Activated T-cell treated with anti-CD3 and anti-CD28 coated beads, Interleukin-2, amount 50 U/mL, for 72 hours (primary cell): ENCODE data around the gene AP1S1. TPM values are rescaled to one million over a fixed set of nuclear protein-coding genes. Genes with fewer than 3 reads are reported as not detected.
A peak's percentile ranks its signal among the peaks of the same experiment; 100 is the strongest.
"Not testable (repeated sequence)": the region's sequence is repeated elsewhere in the genome, so short reads cannot be mapped to it uniquely, and the experiment has no call there.

Source experiments
- ATAC-seq, 2 donors: fragments of 150-1000 bp; cut with Tn5 transposase; replicated peaks in 1 of 2; 2 replicates each; pipeline ENCODE4 v1.10.0; 2021; ENCODE audit warnings: moderate library complexity in 2 of 2, mild to moderate bottlenecking in 1 of 2
- DNase-seq, 2 donors: peaks; one replicate each; pipeline ENCODE4 v3.0.0; 2021 to 2022; ENCODE audit warnings: mixed read lengths in 1 of 2
- H3K27ac Mint-ChIP-seq: one replicate; pipeline ENCODE4 v1.8.0; 2022; ENCODE audit warnings: mild to moderate bottlenecking, moderate library complexity, mixed read lengths
- H3K27me3 Mint-ChIP-seq: one replicate; pipeline ENCODE4 v1.8.0; 2022; ENCODE audit warnings: low read depth, mixed read lengths
- H3K36me3 Mint-ChIP-seq, 2 donors: one replicate each; pipeline ENCODE4 v1.8.0; 2022; ENCODE audit warnings: mixed read lengths in 2 of 2, mild to moderate bottlenecking in 1 of 2; ENCODE audit not compliant: insufficient read depth in 2 of 2
- H3K4me1 Mint-ChIP-seq: one replicate; pipeline ENCODE4 v1.8.0; 2022; ENCODE audit warnings: low read depth, mixed read lengths
- H3K4me3 Mint-ChIP-seq, 2 donors: one replicate each; pipeline ENCODE4 v1.8.0; 2022; ENCODE audit warnings: mild to moderate bottlenecking in 2 of 2, mixed read lengths in 2 of 2, moderate library complexity in 2 of 2
- H3K9me3 Mint-ChIP-seq, 2 donors: one replicate each; pipeline ENCODE4 v1.8.0; 2022; ENCODE audit warnings: mixed read lengths in 2 of 2
- total RNA-seq, 2 donors: library from RNA; stranded (reverse); gene quantifications; one replicate each; pipeline ENCODE4 v1.2.3, GENCODE V29; 2022

The AP1S1 gene
- total RNA-seq: 10 to 100 TPM; 23.4 to 28.4 TPM

DNA sequence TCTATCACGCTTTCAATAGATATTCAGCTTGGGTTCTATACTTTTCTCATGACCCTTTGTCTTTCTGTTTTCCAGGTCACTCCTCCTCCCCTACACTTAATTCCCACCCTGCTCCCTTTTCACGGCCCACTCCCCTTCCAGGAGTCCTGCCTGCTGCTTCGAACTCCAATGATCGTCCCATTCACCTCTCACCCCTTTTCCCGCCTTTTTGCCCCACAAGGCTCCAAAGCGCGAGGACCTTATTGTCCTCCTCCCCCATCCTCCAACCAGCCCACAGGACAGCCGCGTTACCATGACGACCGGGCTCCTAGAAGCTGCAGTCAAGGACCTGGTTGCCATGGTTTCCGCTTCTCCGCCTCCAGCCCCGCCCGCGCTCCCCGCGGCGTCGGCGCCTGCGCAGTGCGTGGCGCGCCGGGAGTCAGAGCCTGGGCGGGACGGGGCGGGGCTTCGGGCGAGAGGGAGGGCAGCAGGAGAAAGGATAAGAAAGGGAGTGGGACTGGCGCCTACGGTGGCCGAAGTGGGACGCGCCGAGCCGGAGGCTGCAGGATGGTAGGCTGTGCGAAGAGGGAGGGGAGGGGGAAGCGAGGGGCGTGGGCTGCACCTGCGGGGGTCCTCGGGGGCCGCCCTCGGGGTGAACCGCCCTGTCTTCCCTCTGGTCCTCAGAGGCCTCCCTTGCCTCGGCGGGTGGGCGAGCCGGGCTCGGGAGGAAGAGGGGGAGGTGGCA lies at the start of gene AP1S1:
AP1S1 (plus strand) TSS at position 508 of the 724 bp plus-strand sequence; CDS start at position 547, 39 bp downstream.
- Mint-ChIP-seq H3K27ac (peak within 1 kb of the TSS; percentile 39), H3K9me3 (no peaks in the 10 kb centered on the region), H3K36me3 (no peaks in the 10 kb centered on the region), H3K4me1 (peaks cover 19% of the 10 kb centered on the region), H3K4me3 (peak within 1 kb of the TSS; percentile 72 to 79), H3K27me3 (peaks cover 8% of the 10 kb centered on the region)
- DNase-seq: peak; percentile 89 to 90
- peak; percentile 90 to 93 for ATAC-seq

DNA sequence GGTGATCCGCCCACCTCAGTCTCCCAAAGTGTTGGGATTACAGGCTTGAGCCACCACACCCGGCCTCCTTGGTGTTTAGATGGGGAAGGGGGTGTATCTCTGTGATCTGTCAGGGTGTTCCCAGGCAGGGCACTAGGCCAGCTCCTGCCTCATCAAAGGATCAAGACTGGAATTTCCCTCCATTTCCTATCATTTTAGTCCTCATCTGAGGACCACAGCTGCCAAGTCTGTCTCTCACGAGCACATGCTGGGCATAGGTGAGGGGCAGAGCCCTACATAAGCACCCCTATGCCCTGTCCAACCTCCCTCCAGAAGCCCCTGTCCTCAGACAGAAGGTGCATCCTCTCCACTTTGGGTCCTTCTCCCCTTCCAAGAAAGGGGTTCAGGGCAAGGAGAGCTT lies 49.5 kb upstream of the AP1S1 start:
- Mint-ChIP-seq H3K4me3 (no peak overlapping the region), H3K4me1 (peaks cover 12% of the 10 kb centered on the region), H3K27ac (no peak overlapping the region), H3K36me3 (no peaks in the 10 kb centered on the region), H3K9me3 (no peaks in the 10 kb centered on the region), H3K27me3 (peaks cover 36% of the 10 kb centered on the region)
- ATAC-seq (no peak), DNase-seq (no peak)

DNA sequence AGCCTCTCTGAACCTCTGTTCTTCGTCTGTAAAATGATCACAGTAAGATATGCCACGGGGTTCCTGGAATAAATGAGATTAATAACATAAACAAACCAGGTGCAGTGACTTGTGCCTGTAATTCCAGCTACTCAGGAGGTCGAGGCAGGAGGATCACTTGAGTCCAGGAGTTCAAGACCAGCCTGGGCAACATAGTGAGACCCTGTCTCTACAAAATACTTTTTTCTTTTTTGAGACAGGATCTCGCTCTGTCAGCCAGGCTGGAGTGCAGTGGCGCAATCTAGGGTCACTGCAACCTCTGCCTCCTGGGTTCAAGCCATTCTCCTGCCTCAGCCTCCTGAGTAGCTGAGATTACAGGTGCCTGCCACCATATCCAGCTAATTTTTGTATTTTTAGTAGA lies 49.0 kb upstream of the AP1S1 start:
- not testable (repeated sequence) for H3K4me1 Mint-ChIP-seq, DNase-seq, ATAC-seq, H3K9me3 Mint-ChIP-seq, H3K27ac Mint-ChIP-seq, H3K4me3 Mint-ChIP-seq, H3K36me3 Mint-ChIP-seq
- H3K27me3 Mint-ChIP-seq: peaks cover 36% of the 10 kb centered on the region

DNA sequence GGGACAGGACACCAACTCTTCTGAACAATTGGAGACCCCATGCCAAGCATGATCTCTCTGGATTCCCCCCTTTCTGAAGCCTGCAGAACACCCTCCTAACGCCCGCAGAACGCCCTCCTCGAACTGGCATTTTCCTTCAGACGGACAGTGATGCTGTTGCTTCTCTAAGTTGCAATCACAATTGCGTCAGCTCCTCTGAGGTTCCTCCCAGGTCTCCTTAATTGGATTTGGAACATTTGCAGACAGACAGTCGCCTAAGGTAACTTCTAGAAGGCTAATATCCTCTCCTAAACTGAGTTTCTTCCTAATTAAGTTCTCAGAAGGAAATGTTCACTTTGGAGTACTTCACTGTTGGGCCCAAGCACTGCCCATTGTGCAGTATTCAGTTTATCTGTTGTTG lies 47.9 kb upstream of the AP1S1 start:
- Mint-ChIP-seq H3K4me3 (no peak overlapping the region), H3K27me3 (peaks cover 25% of the 10 kb centered on the region), H3K9me3 (no peaks in the 10 kb centered on the region), H3K36me3 (no peaks in the 10 kb centered on the region), H3K27ac (no peak overlapping the region), H3K4me1 (no peaks in the 10 kb centered on the region)
- ATAC-seq (no peak), DNase-seq (no peak)

DNA sequence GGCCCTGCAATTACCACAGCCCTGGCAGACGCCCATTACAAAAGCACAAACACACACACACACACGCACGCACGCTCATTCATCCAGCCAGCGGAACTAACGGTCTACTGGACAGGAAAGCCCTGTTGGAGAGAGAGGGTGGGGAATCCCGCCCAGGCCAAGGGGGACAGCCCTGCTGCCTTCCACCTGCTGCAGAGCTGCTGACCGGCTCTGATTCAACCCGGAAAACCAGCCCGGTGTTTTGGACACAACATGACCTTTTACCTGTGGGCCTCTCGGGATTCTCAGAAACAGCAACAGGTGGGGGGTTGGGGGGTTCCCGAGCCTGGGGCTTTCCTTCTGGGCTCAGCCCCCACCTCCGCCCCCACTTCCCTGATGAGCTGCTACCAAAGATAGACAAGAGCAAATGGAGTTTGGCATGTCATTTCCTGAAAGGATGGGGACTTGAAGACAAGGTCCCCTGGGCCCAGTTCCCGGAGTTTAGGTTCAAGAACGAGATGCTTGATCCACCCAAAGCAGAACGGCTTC lies 45.9 kb upstream of the AP1S1 start:
- Mint-ChIP-seq H3K36me3 (no peaks in the 10 kb centered on the region), H3K9me3 (no peaks in the 10 kb centered on the region), H3K27ac (no peak overlapping the region), H3K4me1 (no peaks in the 10 kb centered on the region), H3K27me3 (peaks cover 11% of the 10 kb centered on the region), H3K4me3 (no peak overlapping the region)
- DNase-seq (no peak), ATAC-seq (no peak)

DNA sequence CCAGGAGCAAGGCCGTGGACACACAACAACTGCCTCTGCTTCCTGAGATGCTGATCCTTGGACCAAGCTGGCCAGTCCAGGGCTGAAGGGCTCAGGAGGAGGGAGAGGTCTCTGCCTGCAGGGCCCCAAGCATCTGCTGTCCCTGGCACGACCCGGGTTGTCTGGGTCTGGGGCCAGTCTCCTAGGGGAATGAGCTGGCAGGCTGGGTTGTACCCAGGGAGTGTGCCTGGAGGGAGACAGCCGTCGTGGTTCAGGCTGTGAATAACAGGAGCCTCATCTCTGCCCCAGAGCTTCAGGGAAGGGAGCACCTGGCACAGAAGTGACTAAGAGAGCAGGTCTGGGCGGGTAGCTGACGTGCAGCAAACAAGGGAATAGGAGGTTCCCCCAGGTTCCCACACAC lies 45.3 kb upstream of the AP1S1 start:
- Mint-ChIP-seq H3K9me3 (no peaks in the 10 kb centered on the region), H3K4me3 (no peak overlapping the region), H3K27me3 (peaks cover 11% of the 10 kb centered on the region), H3K36me3 (no peaks in the 10 kb centered on the region), H3K27ac (no peak overlapping the region), H3K4me1 (no peaks in the 10 kb centered on the region)
- DNase-seq (no peak), ATAC-seq (no peak)

DNA sequence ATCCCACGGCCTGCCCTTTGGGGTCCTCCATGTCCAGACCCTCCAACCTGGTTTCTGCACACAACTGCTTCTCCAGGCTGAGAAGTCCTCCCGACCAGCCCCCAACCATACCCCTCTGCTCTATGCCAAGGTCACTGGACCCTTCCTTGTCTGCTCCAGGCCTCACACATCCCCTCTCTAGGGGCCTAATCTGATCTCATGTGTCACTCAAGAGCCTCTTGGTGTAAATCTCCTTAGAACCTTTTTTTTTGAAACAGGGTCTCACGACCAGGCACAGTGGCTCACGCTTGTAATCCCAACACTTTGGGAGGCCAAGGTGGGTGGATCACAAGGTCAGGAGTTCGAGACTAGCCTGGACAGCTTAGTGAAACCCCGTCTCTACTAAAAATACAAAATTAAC lies 44.9 kb upstream of the AP1S1 start:
- Mint-ChIP-seq H3K9me3 (no peaks in the 10 kb centered on the region), H3K27me3 (peaks cover 11% of the 10 kb centered on the region), H3K4me3 (no peak overlapping the region), H3K4me1 (no peaks in the 10 kb centered on the region), H3K36me3 (no peaks in the 10 kb centered on the region), H3K27ac (no peak overlapping the region)
- DNase-seq (no peak), ATAC-seq (no peak)

DNA sequence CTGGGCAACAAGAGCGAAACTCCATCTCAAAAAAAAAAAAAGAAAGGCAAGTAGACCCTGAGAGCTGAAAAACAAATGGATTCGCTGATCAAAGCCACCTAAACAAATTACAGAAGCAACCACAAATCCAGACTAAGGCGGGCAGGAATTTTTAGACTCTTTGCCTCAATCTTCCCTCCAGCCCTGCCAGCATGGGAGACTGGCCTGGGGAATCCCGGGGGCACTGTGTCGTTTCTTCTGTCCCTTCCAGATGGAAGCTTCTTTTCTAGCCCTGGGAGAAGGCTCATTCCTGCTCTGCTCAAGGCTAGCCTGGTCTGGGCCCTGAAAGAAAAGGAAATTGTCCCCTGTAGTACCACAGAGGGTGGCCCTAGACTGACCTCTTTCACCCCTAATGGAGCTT lies 43.0 kb upstream of the AP1S1 start:
- DNase-seq (no peak), ATAC-seq (no peak)
- Mint-ChIP-seq H3K4me3 (no peak overlapping the region), H3K36me3 (no peaks in the 10 kb centered on the region), H3K27ac (no peak overlapping the region), H3K27me3 (peaks cover 6% of the 10 kb centered on the region), H3K4me1 (no peaks in the 10 kb centered on the region), H3K9me3 (no peaks in the 10 kb centered on the region)

DNA sequence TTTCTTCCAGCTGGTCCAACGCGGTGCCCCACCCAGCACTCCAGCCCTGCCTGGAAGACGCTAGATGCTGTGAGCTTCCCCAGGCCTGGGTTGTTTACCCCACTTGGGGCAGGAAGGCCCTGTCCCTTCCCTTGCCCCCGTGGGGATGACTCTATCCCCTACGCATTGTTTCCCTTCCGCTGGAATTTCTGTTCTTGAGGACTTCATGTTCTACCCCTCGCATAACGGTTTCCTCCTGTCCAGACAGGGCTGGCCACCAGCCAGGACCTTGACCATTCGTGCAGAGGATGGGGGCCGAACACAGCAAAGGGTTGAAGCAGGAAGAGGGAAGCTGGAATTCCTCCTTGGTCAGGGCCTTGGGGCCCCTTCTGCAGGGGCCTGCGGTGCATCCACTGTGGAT lies 42.0 kb upstream of the AP1S1 start:
- DNase-seq (no peak), ATAC-seq (no peak)
- Mint-ChIP-seq H3K27me3 (peaks cover 6% of the 10 kb centered on the region), H3K4me1 (no peaks in the 10 kb centered on the region), H3K27ac (no peak overlapping the region), H3K36me3 (no peaks in the 10 kb centered on the region), H3K4me3 (no peak overlapping the region), H3K9me3 (no peaks in the 10 kb centered on the region)

DNA sequence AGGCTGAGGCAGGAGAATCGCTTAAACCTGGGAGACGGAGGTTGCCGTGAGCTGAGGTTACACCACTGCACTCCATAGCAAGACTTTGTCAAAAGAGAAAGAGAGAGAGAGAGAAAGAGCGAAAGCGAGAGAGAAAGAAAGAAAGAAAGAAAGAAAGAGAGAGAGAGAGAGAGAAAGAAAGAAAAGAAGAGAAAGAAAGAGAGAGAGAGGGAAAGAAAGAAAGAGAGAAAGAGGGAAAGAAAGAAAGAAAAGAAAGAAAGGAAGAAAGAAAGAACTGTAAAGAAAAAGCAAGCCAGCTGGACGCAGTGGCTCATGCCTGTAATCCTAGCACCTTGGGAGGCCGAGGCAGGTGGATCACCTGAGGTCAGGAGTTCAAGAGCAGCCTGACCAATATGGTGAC lies 41.1 kb upstream of the AP1S1 start:
- not testable (repeated sequence) for H3K4me1 Mint-ChIP-seq, ATAC-seq, H3K4me3 Mint-ChIP-seq, H3K9me3 Mint-ChIP-seq, H3K36me3 Mint-ChIP-seq, H3K27me3 Mint-ChIP-seq, DNase-seq
- peak overlapping the region; percentile 6 for H3K27ac Mint-ChIP-seq

DNA sequence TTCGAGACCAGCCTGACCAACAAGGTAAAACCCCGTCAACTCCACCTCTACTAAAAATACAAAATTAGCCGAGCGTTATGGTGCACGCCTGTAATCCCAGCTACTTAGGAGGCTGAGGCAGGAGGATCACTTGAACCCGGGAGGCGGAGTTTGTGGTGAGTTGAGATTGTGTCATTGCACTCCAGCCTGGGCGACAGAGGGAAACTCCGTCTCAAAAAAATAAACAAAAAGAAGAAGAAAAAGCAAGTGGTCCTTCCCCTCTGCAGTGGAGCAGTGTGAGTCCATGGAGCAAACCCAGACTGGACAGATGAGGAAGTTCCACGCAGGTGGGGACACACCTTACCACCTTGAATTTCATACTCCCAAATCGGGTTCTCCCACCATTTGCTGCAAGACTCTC lies 40.4 kb upstream of the AP1S1 start:
- H3K9me3 Mint-ChIP-seq: no peaks in the 10 kb centered on the region
- no peaks in the 10 kb centered on the region for H3K36me3 Mint-ChIP-seq
- ATAC-seq: no peak
- H3K4me1 Mint-ChIP-seq: no peaks in the 10 kb centered on the region
- peaks cover 6% of the 10 kb centered on the region for H3K27me3 Mint-ChIP-seq
- H3K4me3 Mint-ChIP-seq: no peak overlapping the region
- DNase-seq: no peak
- H3K27ac Mint-ChIP-seq: no peak overlapping the region

DNA sequence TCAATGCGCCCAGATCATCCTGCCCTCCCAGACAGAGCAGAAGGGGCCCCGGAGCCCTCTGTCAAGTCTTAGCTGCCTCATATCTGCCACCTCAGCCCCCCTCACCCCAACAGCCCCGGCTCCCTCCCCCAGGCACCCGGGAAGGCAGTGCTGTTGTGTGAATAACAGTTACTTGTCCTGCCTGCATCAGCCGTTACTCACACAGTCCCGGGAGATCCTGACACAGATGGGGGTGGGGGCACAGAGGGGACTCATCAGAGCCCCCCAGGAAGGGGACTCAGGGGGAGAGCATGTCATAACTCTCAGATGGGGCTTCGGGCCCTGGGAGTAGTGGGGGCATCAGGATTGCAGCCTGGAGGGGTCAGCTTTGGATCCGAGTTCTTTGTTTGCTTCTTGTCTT lies 39.8 kb upstream of the AP1S1 start:
- Mint-ChIP-seq H3K27ac (no peak overlapping the region), H3K36me3 (no peaks in the 10 kb centered on the region), H3K4me3 (no peak overlapping the region), H3K4me1 (no peaks in the 10 kb centered on the region), H3K9me3 (no peaks in the 10 kb centered on the region), H3K27me3 (peaks cover 4% of the 10 kb centered on the region)
- ATAC-seq: no peak
- no peak for DNase-seq

DNA sequence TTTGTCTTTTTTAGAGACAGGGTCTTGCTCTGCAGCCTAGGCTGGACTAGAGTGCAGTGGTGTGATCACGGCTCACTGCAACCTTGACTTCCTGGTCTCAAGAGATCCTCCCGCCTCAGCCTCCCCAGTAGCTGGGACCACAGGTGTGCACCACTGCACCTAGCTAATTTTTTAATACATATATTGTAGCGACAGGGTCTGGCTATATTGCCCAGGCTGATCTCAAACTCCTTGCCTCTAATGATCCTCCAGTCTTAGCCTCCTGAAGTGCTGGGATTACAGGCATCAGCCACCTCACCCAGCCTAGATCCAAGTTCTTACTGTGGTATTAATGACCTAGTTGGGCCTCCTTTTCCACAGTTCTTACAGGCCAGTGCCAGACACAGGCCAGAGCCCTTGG lies 39.1 kb upstream of the AP1S1 start:
- H3K27me3 Mint-ChIP-seq: no peaks in the 10 kb centered on the region
- no peaks in the 10 kb centered on the region for H3K9me3 Mint-ChIP-seq
- H3K27ac Mint-ChIP-seq: no peak overlapping the region
- H3K4me1 Mint-ChIP-seq: no peaks in the 10 kb centered on the region
- H3K36me3 Mint-ChIP-seq: no peaks in the 10 kb centered on the region
- DNase-seq (no peak), ATAC-seq (no peak)
- H3K4me3 Mint-ChIP-seq: no peak overlapping the region

DNA sequence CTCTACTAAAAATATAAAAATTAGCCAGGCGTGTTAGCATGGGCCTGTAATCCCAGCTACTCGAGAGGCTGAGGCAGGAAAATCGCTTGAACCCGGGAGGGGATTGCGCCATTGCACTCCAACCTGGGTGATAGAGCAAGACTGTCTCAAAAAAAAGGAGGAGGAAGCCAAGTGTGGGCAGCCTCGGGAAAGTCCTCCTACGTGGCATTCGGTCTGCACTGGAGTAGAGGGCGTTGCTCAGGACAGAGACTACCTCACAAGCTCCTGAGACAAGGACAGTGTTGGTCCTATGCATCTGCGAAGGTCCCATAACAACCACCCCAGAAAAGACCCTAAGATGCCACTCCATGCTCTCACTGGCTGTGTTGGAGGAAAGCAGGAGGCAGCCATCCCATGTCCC lies 37.4 kb upstream of the AP1S1 start:
- Mint-ChIP-seq H3K4me1 (peaks cover 2% of the 10 kb centered on the region), H3K9me3 (no peaks in the 10 kb centered on the region), H3K27me3 (peaks cover 8% of the 10 kb centered on the region), H3K36me3 (no peaks in the 10 kb centered on the region), H3K27ac (no peak overlapping the region), H3K4me3 (no peak overlapping the region)
- ATAC-seq: no peak
- DNase-seq: no peak
